HG02884 (cell line): ENCODE results near the gene PKN1.
"Not testable (repeated sequence)": the region's sequence is repeated elsewhere in the genome, so short reads cannot be mapped to it uniquely, and the experiment has no call there.

Experiments
- ATAC-seq: cut with Tn5 transposase; IDR thresholded peaks from one replicate; pipeline ENCODE4 v1.9.1; 2021; ENCODE audit warnings: mild to moderate bottlenecking, moderate library complexity; ENCODE audit not compliant: unreplicated experiment

Gene PKN1

GRCh38 chr19:14452303-14452702, 19.2 kb downstream of the PKN1 start:
- ATAC-seq: not testable (repeated sequence)

- no peak for ATAC-seq
These were observed 26.6 kb downstream of the PKN1 start for GRCh38 chr19:14459703-14460102.

- ATAC-seq: no peak
These were observed 27.8 kb downstream of the PKN1 start for GRCh38 chr19:14460935-14461334.

GRCh38 chr19:14462401-14462800, 29.3 kb downstream of the PKN1 start:
- not testable (repeated sequence) for ATAC-seq

- ATAC-seq: no peak
These were observed 30.6 kb downstream of the PKN1 start for GRCh38 chr19:14463747-14464146.

GRCh38 chr19:14467391-14467790, 34.3 kb downstream of the PKN1 start:
- ATAC-seq: no peak

GRCh38 chr19:14467816-14468215, 34.7 kb downstream of the PKN1 start:
- ATAC-seq: no peak

GRCh38 chr19:14470031-14470876, 37.1 kb downstream of the PKN1 start:
- ATAC-seq: no peak

GRCh38 chr19:14471436-14472187, 38.5 kb downstream of the PKN1 start:
- no peak for ATAC-seq

- ATAC-seq: no peak
These were observed 39.3 kb downstream of the PKN1 start for GRCh38 chr19:14472202-14472938.

- no peak for ATAC-seq
These were observed 40.2 kb downstream of the PKN1 start for GRCh38 chr19:14473073-14473977.

- ATAC-seq: no peak
These were observed 41.0 kb downstream of the PKN1 start for GRCh38 chr19:14473978-14474578.

GRCh38 chr19:14474827-14475226, 41.7 kb downstream of the PKN1 start:
- no peak for ATAC-seq

- ATAC-seq: no peak
These were observed 42.4 kb downstream of the PKN1 start, which contains the start of gene PTGER1 for GRCh38 chr19:14475251-14476073. Gene PTGER1, minus strand, starts transcription at chr19:14475354. Its CDS starts 1,034 bp downstream, at chr19:14474320.

- no peak for ATAC-seq
These were observed 43.2 kb downstream of the PKN1 start for GRCh38 chr19:14476327-14476672.

GRCh38 chr19:14476673-14477401, 43.7 kb downstream of the PKN1 start:
- no peak for ATAC-seq

- ATAC-seq: no peak
These were observed 44.5 kb downstream of the PKN1 start for GRCh38 chr19:14477418-14478112.

GRCh38 chr19:14478113-14478545, 45.0 kb downstream of the PKN1 start:
- no peak for ATAC-seq
